ENCODE data around the gene ENTPD6. TPM values are rescaled to one million over a fixed set of nuclear protein-coding genes. Genes with fewer than 3 reads are reported as not detected.

ENTPD6 gene
- total RNA-seq, 4 donors from 2014 or later, result 26.5 to 48.4 (median 40.2) TPM

- peaks cover 0 to 53% (median 7%) of the 10 kb centered on the region in 3 donors for H3K36me3 ChIP-seq
- intact Hi-C loops (cut with DNase I), result no loop called here
- peaks cover 4 to 19% (median 9%) of the 10 kb centered on the region in 3 donors for H3K4me1 ChIP-seq
- no peak overlapping the region for H3K4me3 ChIP-seq
- H3K27ac ChIP-seq, result no peak overlapping the region
- no peaks in the 10 kb centered on the region for H3K27me3 ChIP-seq
- 86 to 89% methylated on average over 9 of the region's 9 CpGs for WGBS, 2 donors
- H3K9me3 ChIP-seq, result no peaks in the 10 kb centered on the region
- TF ChIP-seq POLR2A (IDR thresholded peaks at IDR 0.05) (no peak), CTCF (IDR thresholded peaks at IDR 0.05) (no peak)
- no peak for DNase-seq
Observed at GRCh38 chr20:25207960-25208534, 12.5 kb downstream of the ENTPD6 start.

GRCh38 chr20:25209400-25209799 is 13.9 kb downstream of the ENTPD6 start:
- H3K27me3 ChIP-seq, result no peaks in the 10 kb centered on the region
- no peaks in the 10 kb centered on the region for H3K9me3 ChIP-seq
- no peak overlapping the region for H3K27ac ChIP-seq
- intact Hi-C loops (cut with DNase I), result no loop called here
- no CpG with 5 or more reads among the region's 1 CpG for WGBS, 2 donors
- no peak for DNase-seq
- H3K36me3 ChIP-seq, result peaks cover 0 to 66% (median 7%) of the 10 kb centered on the region in 3 donors
- TF ChIP-seq CTCF (IDR thresholded peaks at IDR 0.05), result no peak
- TF ChIP-seq POLR2A (IDR thresholded peaks at IDR 0.05), result no peak
- no peak overlapping the region for H3K4me3 ChIP-seq
- H3K4me1 ChIP-seq, result peaks cover 4 to 17% (median 9%) of the 10 kb centered on the region in 3 donors

GRCh38 chr20:25209911-25210310 is 14.4 kb downstream of the ENTPD6 start:
- H3K36me3 ChIP-seq, result peaks cover 2 to 71% (median 8%) of the 10 kb centered on the region in 3 donors

GRCh38 chr20:25211273-25211672 is 15.8 kb downstream of the ENTPD6 start:
- Histone ChIP-seq H3K27ac (no peak overlapping the region), H3K4me3 (no peak overlapping the region), H3K27me3 (no peaks in the 10 kb centered on the region), H3K4me1 (no peaks in the 10 kb centered on the region), H3K9me3 (no peaks in the 10 kb centered on the region), H3K36me3 (peaks cover 10 to 85% (median 18%) of the 10 kb centered on the region in 3 donors)
- no peak for DNase-seq
- no peak for TF ChIP-seq CTCF (IDR thresholded peaks at IDR 0.05)
- no peak for TF ChIP-seq POLR2A (IDR thresholded peaks at IDR 0.05)
- intact Hi-C loops (cut with DNase I), result loop anchor here (10.0 kb wide), 1 partner anchor 74 kb away; no protein-coding TSS in a partner anchor
- 84 to 85% methylated on average over 7 of the region's 7 CpGs for WGBS, 2 donors

More at GRCh38 chr20:25209911-25210310, 14.4 kb downstream of the ENTPD6 start:
- Histone ChIP-seq H3K27ac (no peak overlapping the region), H3K9me3 (no peaks in the 10 kb centered on the region), H3K4me3 (no peak overlapping the region), H3K4me1 (peaks cover 4 to 12% (median 9%) of the 10 kb centered on the region in 3 donors), H3K27me3 (no peaks in the 10 kb centered on the region)
- 93 to 96% methylated on average over 12 of the region's 12 CpGs for WGBS, 2 donors
- TF ChIP-seq CTCF (IDR thresholded peaks at IDR 0.05) (no peak), POLR2A (IDR thresholded peaks at IDR 0.05) (no peak)
- no peak for DNase-seq
- intact Hi-C loops (cut with DNase I), result loop anchor here (10.0 kb wide), 1 partner anchor 75 kb away; no protein-coding TSS in a partner anchor

- intact Hi-C loops (cut with DNase I), result loop anchor here (10.0 kb wide), 1 partner anchor 73 kb away; no protein-coding TSS in a partner anchor
- Histone ChIP-seq H3K27me3 (no peaks in the 10 kb centered on the region), H3K4me1 (no peaks in the 10 kb centered on the region), H3K9me3 (no peaks in the 10 kb centered on the region), H3K4me3 (no peak overlapping the region), H3K36me3 (peaks cover 10 to 89% (median 18%) of the 10 kb centered on the region in 3 donors), H3K27ac (no peak overlapping the region)
- WGBS, 2 donors, result 88 to 92% methylated on average over 2 to 5 of the region's 5 CpGs
- no peak for TF ChIP-seq CTCF (IDR thresholded peaks at IDR 0.05)
- TF ChIP-seq POLR2A (IDR thresholded peaks at IDR 0.05), result no peak
- DNase-seq, result no peak
Observed at GRCh38 chr20:25212242-25212641, 16.7 kb downstream of the ENTPD6 start.

Data from esophagus squamous epithelium (tissue), 5 donors.